GM19324 (cell line): Measurements from ENCODE around the gene PHYKPL.
A peak's percentile ranks its signal among the peaks of the same experiment; 100 is the strongest.

Source experiments
- ATAC-seq: cut with Tn5 transposase; IDR thresholded peaks from one replicate; pipeline ENCODE4 v1.9.1; 2021; ENCODE audit warnings: mild to moderate bottlenecking, moderate library complexity; ENCODE audit not compliant: unreplicated experiment, low FRiP score

Gene PHYKPL

DNA sequence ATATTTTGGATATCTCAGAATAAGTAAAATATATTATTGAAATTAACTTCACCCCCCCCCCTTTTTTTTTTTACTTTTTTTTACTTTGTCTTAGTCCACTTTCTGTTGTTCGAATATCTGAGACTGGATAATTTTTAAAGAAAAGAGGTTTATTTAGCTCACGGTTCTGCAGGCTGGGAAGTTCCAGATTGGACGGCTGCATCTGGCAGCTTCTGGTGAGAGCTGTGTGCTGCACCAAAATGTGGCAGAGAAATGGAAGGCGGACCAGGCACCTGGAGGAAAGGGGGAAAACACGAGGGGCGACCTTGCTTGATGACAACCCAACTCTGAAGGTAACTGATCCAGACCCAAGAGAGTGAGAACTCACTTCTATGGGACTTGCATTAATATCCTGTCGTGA, 39.8 kb downstream of the PHYKPL start:
- ATAC-seq: no peak

DNA sequence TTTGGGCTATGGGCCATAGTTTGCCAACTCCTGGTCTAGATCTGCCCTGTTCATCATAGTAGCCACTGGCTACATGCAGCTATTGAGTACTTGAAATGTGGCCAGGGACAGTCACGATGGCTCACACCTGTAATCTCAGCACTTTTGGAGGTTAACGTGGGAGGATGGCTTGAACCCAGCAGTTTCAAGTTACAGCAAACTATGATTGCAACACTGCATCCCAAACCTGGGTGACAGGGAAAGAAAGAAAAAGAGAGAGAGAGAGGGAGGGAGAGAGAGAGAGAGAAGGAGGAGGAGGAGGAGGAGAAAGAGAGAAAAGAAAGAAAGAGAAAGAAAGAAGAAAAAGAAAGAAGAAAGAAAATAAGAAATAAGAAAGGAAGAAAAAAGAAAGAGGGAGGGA, 40.4 kb downstream of the PHYKPL start:
- no peak for ATAC-seq

DNA sequence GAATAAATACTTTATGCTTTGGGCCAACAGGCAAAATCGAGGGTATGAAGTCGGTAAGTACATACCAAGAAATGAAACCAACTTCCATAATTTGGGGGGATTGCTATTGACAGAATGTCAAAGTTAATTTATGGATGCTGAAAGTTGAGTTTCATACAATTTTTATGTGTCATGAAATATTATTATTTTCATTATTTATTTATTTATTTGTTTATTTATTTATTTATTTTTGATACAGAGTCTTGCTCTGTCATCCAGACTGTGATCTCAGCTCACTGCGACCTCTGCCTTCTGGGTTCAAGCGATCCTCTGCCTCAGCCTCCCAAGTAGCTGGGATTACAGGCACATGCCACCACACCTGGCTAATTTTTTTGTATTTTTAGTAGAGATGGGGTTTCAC, 40.9 kb downstream of the PHYKPL start:
- no peak for ATAC-seq

DNA sequence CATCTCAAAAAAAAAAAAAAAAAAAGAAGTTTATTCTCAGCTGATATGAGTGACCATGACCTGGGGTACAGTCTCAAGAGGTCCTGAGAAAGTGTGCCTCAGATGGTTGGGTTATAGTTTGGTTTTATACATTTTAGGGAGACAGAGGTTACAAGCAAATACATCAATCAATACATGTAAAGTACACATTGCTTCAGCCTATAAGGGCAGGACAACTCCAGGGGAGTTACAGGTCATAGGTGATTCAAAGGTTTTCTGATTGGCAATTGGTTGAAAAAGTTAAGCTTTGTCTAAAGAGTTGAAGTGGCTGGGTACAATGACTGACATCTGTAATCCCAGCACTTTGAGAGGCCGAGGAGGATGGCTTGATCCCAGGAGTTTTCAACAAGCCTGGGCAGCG, 43.2 kb downstream of the PHYKPL start:
- no peak for ATAC-seq

DNA sequence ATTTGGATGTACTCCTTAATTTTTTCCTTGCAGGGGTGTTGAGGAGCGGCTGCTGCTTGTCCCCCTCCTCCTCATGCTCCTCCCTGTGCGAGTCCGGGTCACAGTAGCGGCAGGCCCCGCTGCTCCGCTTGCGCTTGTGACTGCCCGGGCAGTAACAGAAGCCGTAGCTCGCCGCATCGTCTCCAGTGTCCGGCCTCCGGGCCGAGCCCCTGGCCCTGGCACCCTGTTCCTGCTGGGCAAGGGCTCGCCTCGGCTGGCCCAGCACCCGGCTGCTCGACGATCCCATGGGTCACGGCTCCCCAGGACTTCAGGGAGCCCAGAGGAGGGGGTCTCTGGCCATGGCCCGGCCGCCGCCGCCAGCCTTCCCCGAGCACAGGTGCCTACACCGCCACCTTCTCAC, 45.6 kb downstream of the PHYKPL start, which contains the start of gene GMCL2:
GMCL2 (minus strand) TSS at position 358 of the 400 bp plus-strand sequence; CDS start at position 286, 72 bp downstream.
- ATAC-seq: no peak

DNA sequence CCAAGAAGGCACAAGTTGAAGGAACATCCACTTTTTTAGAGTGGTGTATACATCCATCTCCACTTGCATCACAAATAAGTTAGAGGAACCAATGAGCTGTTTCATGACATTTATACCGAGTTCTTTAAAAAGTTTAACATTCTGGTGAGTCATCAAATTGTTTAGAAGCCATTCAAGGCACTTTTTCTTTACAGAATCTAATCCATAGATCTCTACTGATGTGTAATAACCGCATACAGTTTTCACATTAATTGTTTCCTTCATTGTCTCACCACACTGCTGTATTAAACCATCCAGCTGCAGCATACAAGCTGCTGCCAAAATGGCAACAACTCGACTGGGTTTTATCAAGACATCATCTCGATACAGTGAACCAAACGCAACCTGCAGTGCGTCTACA, 46.2 kb downstream of the PHYKPL start:
- no peak for ATAC-seq

DNA sequence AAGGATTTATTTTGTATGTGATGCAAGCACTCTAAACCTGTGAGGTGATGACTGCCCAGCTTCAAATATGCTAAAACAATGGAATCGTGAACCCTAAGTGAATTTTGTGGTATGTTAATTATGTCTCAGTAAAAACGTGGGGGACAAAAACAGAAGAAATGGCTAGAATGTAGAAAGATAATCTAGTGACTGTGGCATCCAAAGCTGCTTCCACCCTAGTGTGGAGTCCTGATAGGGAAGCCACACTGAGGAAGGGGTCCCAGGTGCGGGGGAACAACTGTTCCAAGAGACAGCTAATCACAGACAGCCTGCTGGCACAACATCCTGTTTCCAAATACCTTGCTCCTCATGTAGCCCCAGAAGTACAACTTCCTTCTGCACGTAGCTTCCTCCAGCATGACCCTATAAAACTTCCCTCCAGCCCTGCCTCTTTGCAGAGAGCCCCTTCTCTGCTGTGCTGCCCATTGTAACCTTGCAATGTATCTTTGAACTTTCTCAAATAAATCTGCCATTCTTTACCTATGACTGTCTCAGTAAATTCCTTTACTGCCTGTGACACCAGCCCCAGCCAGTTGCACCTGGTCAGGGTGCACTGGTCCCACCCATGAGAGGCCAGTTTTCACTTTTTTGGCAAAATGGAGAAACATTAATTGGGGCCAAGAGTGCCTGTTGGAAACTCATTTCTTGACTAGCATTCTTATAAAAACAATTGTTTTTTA, 50.3 kb downstream of the PHYKPL start:
- ATAC-seq: no peak

DNA sequence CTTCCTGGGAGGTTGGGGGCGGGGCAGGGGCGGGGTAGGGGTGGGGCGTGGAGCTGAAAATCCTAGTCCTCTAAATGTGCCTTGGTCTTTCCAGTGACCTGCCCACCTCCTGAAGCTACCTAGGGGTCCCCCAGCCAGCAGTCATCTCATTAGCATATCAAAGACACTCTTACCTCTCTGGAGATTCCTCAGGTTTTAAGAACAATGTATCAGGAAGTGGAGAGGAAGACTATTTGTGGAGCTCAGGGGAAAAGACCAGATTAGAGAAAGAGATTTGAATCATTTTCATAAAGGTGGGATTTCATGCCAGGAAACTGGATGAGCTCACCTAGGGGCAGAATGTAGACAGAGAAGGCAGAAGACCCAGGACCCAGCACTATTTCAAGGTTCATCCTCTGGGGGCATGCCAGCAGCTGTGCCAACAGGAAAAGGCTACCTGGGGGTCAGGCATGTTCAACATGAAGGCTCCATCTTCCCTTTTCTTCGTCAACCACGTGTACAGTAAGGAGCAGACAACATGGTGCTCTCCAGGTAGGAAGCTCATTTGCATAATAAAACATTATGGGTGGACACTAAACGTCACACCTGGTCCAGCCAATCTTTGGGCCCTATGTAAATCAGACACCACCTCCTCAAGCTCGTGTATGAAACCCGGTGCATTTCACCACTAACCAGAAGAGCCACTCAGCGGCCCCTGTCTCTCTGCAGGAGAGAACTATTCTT, 52.3 kb downstream of the PHYKPL start:
- ATAC-seq: no peak

DNA sequence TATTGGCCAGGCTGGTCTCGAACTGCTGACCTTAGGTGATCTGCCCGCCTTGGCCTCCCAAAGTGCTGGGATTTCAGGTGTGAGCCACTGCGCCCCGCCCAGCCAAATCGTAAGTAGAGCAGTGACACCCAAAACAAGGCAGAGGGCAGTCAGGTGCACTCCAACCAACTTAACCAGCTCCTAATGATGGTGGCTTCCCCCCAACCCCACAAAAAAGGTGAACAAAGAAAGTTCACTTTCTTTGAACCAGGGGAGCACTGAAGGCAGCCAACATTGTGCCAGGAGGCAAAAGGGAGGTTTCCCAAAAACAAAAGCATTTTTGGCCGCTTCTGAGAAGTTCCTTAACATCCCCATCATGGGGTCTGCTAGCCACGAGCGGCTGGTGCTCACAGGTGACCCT, 55.0 kb downstream of the PHYKPL start:
- no peak for ATAC-seq

DNA sequence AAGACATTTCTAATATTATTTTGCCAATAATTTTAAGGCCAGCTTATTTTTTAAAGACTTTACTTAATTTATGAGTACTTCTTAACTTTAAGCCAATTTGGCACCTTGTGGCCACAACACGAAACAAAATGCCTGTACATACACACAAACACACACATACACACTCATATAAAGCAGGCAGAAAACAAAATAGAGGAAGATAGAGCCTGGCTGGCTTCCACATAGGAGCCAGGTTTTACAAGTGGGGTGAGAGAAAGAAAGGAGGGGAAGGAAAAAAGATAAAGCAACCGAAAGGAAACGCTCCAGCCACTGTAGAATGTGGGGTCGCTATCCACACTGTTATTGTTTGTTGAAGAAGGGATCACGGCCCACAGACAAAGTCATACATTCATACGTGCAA, 55.8 kb downstream of the PHYKPL start:
- no peak for ATAC-seq

DNA sequence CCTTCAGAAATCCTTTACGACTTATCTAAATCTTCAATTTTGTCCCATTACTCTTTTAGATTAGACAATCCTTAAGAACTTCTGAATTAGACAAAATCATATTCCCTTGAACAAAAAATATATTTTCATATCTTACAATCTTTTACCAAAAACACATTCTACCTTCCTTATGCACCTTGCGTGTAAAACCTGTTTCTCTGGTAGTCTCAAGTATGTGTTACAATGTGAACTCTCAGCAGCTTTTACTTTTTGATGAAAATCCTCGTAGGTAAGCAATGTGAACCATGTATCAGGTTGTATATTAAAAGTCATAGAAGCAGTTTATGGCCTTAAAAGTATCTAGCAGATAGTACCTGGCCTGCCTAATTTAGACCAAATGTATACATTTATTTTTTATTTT, 58.1 kb downstream of the PHYKPL start:
- no peak for ATAC-seq

DNA sequence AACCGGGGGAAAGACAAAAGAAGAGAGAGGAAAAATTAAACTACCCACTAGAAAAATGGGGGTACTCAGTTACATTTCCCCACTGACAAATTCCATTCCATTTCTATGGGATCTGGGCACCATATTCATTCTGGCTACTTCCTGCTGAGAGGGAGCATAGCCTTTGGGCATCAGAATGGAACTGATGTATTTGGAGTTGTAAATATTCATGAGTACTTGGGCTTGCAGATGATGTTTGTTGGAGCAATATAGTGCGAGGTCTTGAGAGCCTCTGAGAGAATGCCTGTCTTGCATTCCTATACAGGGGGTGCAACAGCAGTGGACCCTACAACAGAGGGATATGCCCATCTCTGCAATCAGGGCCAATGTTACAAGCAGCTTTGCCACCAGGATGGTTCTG, 62.1 kb downstream of the PHYKPL start:
- no peak for ATAC-seq

DNA sequence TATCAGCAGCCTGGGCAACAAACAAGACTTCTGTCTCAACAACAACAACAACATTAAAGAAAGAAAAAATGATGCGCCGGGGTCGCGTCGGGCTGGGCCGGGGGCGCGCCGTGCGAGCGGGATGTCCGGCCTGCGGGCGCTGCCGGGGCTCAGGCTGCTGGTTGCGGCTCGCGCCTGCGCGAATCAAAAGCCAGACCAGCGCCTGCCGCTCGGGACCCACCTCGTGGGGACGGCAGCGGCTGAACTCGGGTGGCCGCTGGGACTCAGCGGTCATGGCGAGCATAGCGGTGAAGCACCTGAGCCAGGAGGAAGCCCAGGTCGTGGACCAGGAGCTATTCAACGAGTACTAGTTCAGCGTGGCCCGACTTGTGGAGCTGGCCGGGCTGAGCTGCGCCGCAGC, 67.0 kb downstream of the PHYKPL start:
- ATAC-seq: no peak

DNA sequence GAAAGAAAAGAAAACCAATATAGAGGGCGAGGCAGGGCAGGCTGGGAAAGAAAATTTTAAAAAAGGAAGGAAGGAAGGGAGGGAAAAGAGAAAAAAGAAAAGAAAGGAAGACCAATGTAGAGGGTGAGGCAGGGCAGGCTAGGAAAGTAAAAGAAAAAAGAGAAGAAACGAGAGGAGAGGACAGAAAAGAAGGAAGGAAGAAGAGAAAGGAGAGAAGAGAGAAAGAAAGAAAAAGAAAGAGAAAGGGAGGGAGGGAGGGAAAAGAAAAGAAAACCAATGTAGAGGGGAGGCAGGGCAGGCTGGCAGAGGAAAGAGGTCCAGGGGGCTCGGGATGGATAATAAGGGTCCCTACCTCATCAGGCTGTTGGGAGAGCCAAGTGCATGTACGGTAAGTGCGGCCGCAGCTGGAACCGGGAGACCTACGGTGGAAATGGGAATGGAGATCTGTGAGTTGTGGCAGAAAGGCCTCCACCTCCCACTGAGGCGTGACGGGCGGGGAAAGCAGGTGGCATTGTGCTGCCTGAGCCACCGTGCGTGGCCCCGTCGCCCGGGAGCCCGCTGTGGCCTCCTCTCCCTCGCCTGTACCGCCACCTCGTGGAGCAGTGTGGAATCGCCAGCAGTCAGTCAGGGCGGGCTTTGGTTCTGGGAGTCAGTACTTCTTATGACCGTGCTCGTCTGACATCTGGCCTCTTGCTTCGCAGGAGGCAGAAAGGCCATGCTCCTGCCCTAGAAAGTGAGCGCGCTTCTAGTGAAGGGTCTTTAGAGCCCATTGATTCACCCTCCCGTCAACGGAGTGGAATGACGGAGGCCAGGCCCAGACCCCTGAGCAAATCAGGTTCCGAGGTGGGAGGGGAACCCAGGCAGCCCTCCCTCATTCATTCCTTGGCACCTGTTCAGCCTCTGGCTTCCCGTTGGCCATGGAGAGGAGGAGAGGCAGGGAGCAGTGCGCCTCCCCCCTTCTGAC, 68.5 kb downstream of the PHYKPL start:
- ATAC-seq: peak; percentile 85

DNA sequence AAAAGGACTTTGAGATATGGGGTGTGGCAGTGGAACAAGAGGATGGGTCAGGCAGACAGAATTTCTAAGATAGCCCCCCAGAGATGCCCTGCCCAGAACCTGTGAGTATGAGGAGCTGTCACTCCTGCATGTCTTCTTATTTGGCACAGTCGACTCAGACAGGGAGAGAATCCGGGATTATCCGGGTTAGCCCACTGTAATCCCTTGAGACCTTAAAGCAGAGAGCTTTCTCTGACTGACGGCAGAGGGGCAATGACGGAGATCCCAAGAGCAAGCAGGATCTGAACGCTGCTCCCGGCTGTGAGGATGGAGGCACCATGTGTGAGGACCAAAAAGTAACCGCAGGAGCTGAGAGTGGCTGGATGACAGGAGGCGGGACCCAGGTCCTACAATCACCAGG, 70.1 kb downstream of the PHYKPL start:
- ATAC-seq: no peak

DNA sequence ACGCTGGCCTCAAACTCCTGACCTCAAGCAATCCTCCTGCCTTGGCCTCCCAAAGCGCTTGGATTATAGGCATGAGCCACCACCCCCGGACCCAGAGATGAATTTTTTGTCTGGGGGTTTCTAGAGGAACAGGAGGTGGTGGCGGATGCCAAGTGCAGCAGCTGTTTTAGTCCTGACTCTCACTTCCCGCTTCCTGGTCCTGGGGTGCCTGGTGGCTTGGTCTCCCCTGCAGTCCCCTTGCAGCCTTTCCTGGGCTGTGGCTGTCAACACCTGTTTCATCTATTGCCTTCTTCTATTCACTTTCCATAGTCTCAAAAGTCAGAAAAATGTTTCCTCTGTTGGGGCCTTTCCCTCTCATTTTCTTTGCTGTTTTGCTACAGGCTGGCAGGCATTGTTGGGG, 72.4 kb downstream of the PHYKPL start:
- no peak for ATAC-seq
